SK-N-SH (cell line): ENCODE measurements around the gene FOXD3. TPM values are rescaled to one million over a fixed set of nuclear protein-coding genes. Genes with fewer than 3 reads are reported as not detected.

Experiments
- CTCF ChIA-PET: fragments of 300-600, 350-600 bp; formaldehyde crosslinking; extraction: SDS; loops from one replicate; lab custom pipeline; 2021; lab: Yijun Ruan, JAX
- POLR2A ChIA-PET: fragments of 350-600 bp; sonication (Branson Sonifier 250); formaldehyde crosslinking; extraction: SDS; loops from one replicate; lab custom pipeline; 2020; ENCODE audit warnings: antibody characterized with exemption, inconsistent platforms; lab: Yijun Ruan, JAX
- DNase-seq: peaks from one replicate; pipeline ENCODE4 v3.0.0; 2012
- H2AFZ ChIP-seq: fragments of 200-600 bp; sonication (generic); 2 replicates; pipeline ENCODE4 v1.8.1; 2016; ENCODE audit warnings: antibody characterized with exemption, mild to moderate bottlenecking, low read depth
- H3F3A ChIP-seq: fragments of 200-600 bp; sonication (generic); replicated peaks from 2 replicates; pipeline ENCODE3; 2016; ENCODE audit warnings: antibody characterized with exemption, mild to moderate bottlenecking; ENCODE audit not compliant: insufficient read depth
- H3K27ac ChIP-seq, 2 experiments: fragments of 200-500 bp in 1 of 2; fragments of 200-600 bp in 1 of 2; sonication (Bioruptor generic) in 1 of 2; sonication (generic), shearing (Covaris generic) in 1 of 2; 2 replicates each; pipeline versions ENCODE4 v1.5.1 to v1.6.1; 2014 to 2016; ENCODE audit warnings: low read depth in 2 of 2, inconsistent platforms in 1 of 2, low read length in 1 of 2, mild to moderate bottlenecking in 1 of 2, mixed read lengths in 1 of 2
- H3K27me3 ChIP-seq: fragments of 200-600 bp; sonication (generic), shearing (Covaris generic); 2 replicates; pipeline ENCODE4 v1.6.1; 2016; ENCODE audit warnings: mixed run types; ENCODE audit not compliant: insufficient read depth
- H3K36me3 ChIP-seq, 2 experiments: fragments of 200-500 bp in 1 of 2; fragments of 200-600 bp in 1 of 2; sonication (Bioruptor generic) in 1 of 2; sonication (generic) in 1 of 2; replicated peaks in 1 of 2; 2 replicates each; pipeline versions ENCODE3 to v1.5.1; 2014 to 2016; ENCODE audit warnings: low read length in 1 of 2, mild to moderate bottlenecking in 1 of 2; ENCODE audit not compliant: insufficient read depth in 2 of 2, control insufficient read depth in 1 of 2
- H3K4me1 ChIP-seq, 2 experiments: fragments of 200-500 bp in 1 of 2; fragments of 200-600 bp in 1 of 2; sonication (Bioruptor generic) in 1 of 2; sonication (generic), shearing (Covaris generic) in 1 of 2; 2 replicates each; pipeline versions ENCODE4 v1.5.1 to v1.6.1; 2014 to 2016; ENCODE audit warnings: low read depth in 1 of 2, low read length in 1 of 2, mixed run types in 1 of 2; ENCODE audit not compliant: insufficient read depth in 2 of 2, control insufficient read depth in 1 of 2
- H3K4me2 ChIP-seq: fragments of 200-600 bp; sonication (generic), shearing (Covaris generic); 2 replicates; pipeline ENCODE4 v1.6.1; 2017; ENCODE audit warnings: mixed run types
- H3K4me3 ChIP-seq, 2 experiments: fragments of 200-500 bp in 1 of 2; fragments of 200-600 bp in 1 of 2; sonication (Bioruptor generic) in 1 of 2; sonication (generic), shearing (Covaris generic) in 1 of 2; 2 replicates each; pipeline versions ENCODE4 v1.5.1 to v1.8.1; 2014 to 2016; ENCODE audit warnings: low read depth in 2 of 2, inconsistent platforms in 1 of 2, low read length in 1 of 2, mild to moderate bottlenecking in 1 of 2, mixed read lengths in 1 of 2, moderate library complexity in 1 of 2
- H3K79me2 ChIP-seq: fragments of 200-600 bp; sonication (generic); 2 replicates; pipeline ENCODE4 v1.8.1; 2017; ENCODE audit warnings: mild to moderate bottlenecking; ENCODE audit not compliant: insufficient read depth
- H3K9ac ChIP-seq: fragments of 200-600 bp; sonication (generic); 2 replicates; pipeline ENCODE4 v1.6.1; 2017; ENCODE audit warnings: mixed run types
- H3K9me2 ChIP-seq: fragments of 200-600 bp; sonication (generic); 2 replicates; pipeline ENCODE4 v1.6.1; 2017; ENCODE audit warnings: mixed run types
- H3K9me3 ChIP-seq: fragments of 200-600 bp; sonication (generic); 2 replicates; pipeline ENCODE4 v1.6.1; 2017; ENCODE audit warnings: mixed run types, mild to moderate bottlenecking, moderate library complexity
- H4K20me1 ChIP-seq: fragments of 200-600 bp; sonication (generic); 2 replicates; pipeline ENCODE4 v1.6.1; 2017; ENCODE audit warnings: mild to moderate bottlenecking, mixed run types; ENCODE audit not compliant: insufficient read depth
- CHD2 ChIP-seq: fragments of 150-350 bp; IDR thresholded peaks from 2 replicates; pipeline ENCODE4 v1.6.1; 2018; ENCODE audit warnings: low read length; ENCODE audit not compliant: partially characterized antibody
- EZH2phosphoT487 ChIP-seq: fragments of 200-600 bp; sonication (generic); IDR thresholded peaks from 2 replicates; pipeline ENCODE4 v1.6.1; 2017; ENCODE audit warnings: low read depth, mixed run types, mild to moderate bottlenecking, antibody characterized with exemption, moderate library complexity, borderline replicate concordance
- GABPA ChIP-seq: IDR thresholded peaks from 2 replicates; pipeline ENCODE4 v1.4.0; 2012; ENCODE audit warnings: low read depth, mild to moderate bottlenecking
- GATA2 ChIP-seq: sonication (generic); formaldehyde crosslinking; IDR thresholded peaks from 2 replicates; pipeline ENCODE4 v1.5.0; 2020; ENCODE audit warnings: mild to moderate bottlenecking, missing genetic modification reagents
- MXI1 ChIP-seq: IDR thresholded peaks from 2 replicates; pipeline ENCODE4 v1.6.1; 2012; ENCODE audit warnings: mild to moderate bottlenecking, low read depth, low read length, improper control_type of control experiment
- RXRA ChIP-seq: IDR thresholded peaks from 2 replicates; pipeline ENCODE4 v1.4.0; 2012; ENCODE audit warnings: low read depth, mild to moderate bottlenecking, borderline replicate concordance
- SMC3 ChIP-seq: IDR thresholded peaks from 2 replicates; pipeline ENCODE4 v1.6.1; 2012; ENCODE audit warnings: low read depth, low read length, improper control_type of control experiment
- TAF1 ChIP-seq: IDR thresholded peaks from 2 replicates; pipeline ENCODE4 v1.6.1; 2012; ENCODE audit warnings: low read depth, mild to moderate bottlenecking, low read length, moderate library complexity, borderline replicate concordance
- YY1 ChIP-seq: IDR thresholded peaks from 2 replicates; pipeline ENCODE4 v1.4.0; 2012; ENCODE audit warnings: low read depth, mild to moderate bottlenecking
- WGBS: methylation state at CpG from one replicate; pipeline ENCODE4 v1.1.6; 2017; ENCODE audit warnings: low lambda C conversion rate; 5-methylcytosine and 5-hydroxymethylcytosine counted together
- polyA plus RNA-seq, 3 experiments: library from polyadenylated mRNA; depleted of rRNA; stranded (reverse); fragments of >200 nt; gene quantifications; 2 replicates each; pipeline ENCODE4 v1.2.3, GENCODE V29; 2012
- TF ChIP-seq, protein P1 (sequence below): IDR thresholded peaks from 2 replicates; pipeline ENCODE4 v1.4.0; 2012; ENCODE audit warnings: low read depth, borderline replicate concordance
- TF ChIP-seq, protein P2 (sequence below): IDR thresholded peaks from 2 replicates; pipeline ENCODE4 v1.4.0; 2012; ENCODE audit warnings: low read depth, borderline replicate concordance

The FOXD3 gene
- polyA plus RNA-seq, 1 of the 3 experiments (the other 2 are of a cell fraction) = not detected

GRCh38 chr1:63281753-63282152 lies 40.6 kb upstream of the FOXD3 start:
- Histone ChIP-seq H3K27me3 (no peaks in the 10 kb centered on the region), H3K9me3 (no peaks in the 10 kb centered on the region), H3K79me2 (no peaks in the 10 kb centered on the region), H3K27ac (no peak overlapping the region), H2AFZ (no peak overlapping the region), H4K20me1 (no peaks in the 10 kb centered on the region), H3K4me1 (no peaks in the 10 kb centered on the region; a peak in 1 of 4 replicates), H3K36me3 (no peaks in the 10 kb centered on the region), H3K4me2 (no peak overlapping the region), H3K9me2 (no peaks in the 10 kb centered on the region), H3F3A (no peaks in the 10 kb centered on the region), H3K4me3 (no peak overlapping the region), H3K9ac (no peak overlapping the region)
- CTCF ChIA-PET = no interaction called here
- POLR2A ChIA-PET = no interaction called here
- 25% methylated on average over 2 of the region's 2 CpGs for WGBS
- TF ChIP-seq CHD2 (no peak), EZH2phosphoT487 (no peak), SMC3 (no peak), RXRA (no peak), TAF1 (no peak)
- TF ChIP-seq, protein P1, sequence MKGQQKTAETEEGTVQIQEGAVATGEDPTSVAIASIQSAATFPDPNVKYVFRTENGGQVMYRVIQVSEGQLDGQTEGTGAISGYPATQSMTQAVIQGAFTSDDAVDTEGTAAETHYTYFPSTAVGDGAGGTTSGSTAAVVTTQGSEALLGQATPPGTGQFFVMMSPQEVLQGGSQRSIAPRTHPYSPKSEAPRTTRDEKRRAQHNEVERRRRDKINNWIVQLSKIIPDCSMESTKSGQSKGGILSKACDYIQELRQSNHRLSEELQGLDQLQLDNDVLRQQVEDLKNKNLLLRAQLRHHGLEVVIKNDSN = no peak
- TF ChIP-seq, protein P2, sequence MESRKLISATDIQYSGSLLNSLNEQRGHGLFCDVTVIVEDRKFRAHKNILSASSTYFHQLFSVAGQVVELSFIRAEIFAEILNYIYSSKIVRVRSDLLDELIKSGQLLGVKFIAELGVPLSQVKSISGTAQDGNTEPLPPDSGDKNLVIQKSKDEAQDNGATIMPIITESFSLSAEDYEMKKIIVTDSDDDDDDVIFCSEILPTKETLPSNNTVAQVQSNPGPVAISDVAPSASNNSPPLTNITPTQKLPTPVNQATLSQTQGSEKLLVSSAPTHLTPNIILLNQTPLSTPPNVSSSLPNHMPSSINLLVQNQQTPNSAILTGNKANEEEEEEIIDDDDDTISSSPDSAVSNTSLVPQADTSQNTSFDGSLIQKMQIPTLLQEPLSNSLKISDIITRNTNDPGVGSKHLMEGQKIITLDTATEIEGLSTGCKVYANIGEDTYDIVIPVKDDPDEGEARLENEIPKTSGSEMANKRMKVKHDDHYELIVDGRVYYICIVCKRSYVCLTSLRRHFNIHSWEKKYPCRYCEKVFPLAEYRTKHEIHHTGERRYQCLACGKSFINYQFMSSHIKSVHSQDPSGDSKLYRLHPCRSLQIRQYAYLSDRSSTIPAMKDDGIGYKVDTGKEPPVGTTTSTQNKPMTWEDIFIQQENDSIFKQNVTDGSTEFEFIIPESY = no peak
- no peak for DNase-seq

- no peaks in the 10 kb centered on the region for H3K9me3 ChIP-seq
- no peak overlapping the region for H3K4me2 ChIP-seq
- H3K79me2 ChIP-seq = no peaks in the 10 kb centered on the region
- H3K9ac ChIP-seq = no peak overlapping the region
- ChIA-PET CTCF (no interaction called here), POLR2A (no interaction called here)
- H3K27me3 ChIP-seq = no peaks in the 10 kb centered on the region
- no peak overlapping the region for H2AFZ ChIP-seq
- no peaks in the 10 kb centered on the region for H3K9me2 ChIP-seq
- TF ChIP-seq EZH2phosphoT487 = no peak
- TF ChIP-seq GABPA = no peak
- TF ChIP-seq MXI1 = no peak
- no peak for TF ChIP-seq YY1
- TF ChIP-seq GATA2 (CRISPR knock-in tag) = no peak
- no peaks in the 10 kb centered on the region for H4K20me1 ChIP-seq
- no peaks in the 10 kb centered on the region for H3K36me3 ChIP-seq
- no peak overlapping the region for H3K27ac ChIP-seq
- no peak overlapping the region for H3K4me3 ChIP-seq
- DNase-seq = no peak
- no peaks in the 10 kb centered on the region for H3K4me1 ChIP-seq
- H3F3A ChIP-seq = no peaks in the 10 kb centered on the region
Observed at GRCh38 chr1:63289135-63289534, 33.2 kb upstream of the FOXD3 start.
